Colonic mucosa (tissue), 4 donors: ENCODE data around the gene SART1. TPM values are rescaled to one million over a fixed set of nuclear protein-coding genes. Genes with fewer than 3 reads are reported as not detected.
A peak's percentile ranks its signal among the peaks of the same experiment; 100 is the strongest.
"Not testable (repeated sequence)": the region's sequence is repeated elsewhere in the genome, so short reads cannot be mapped to it uniquely, and the experiment has no call there.

Source experiments
- DNase-seq: peaks from one replicate; pipeline ENCODE4 v3.0.0-alpha.2; 2020
- H3K27ac ChIP-seq: fragments of 200-600 bp; one replicate; pipeline ENCODE4 v1.8.0; 2021
- H3K27me3 ChIP-seq: fragments of 200-600 bp; one replicate; pipeline ENCODE4 v1.8.0; 2021
- H3K36me3 ChIP-seq: fragments of 200-600 bp; one replicate; pipeline ENCODE4 v1.8.0; 2021
- H3K4me1 ChIP-seq: fragments of 200-600 bp; one replicate; pipeline ENCODE4 v1.8.0; 2021; ENCODE audit warnings: mild to moderate bottlenecking
- H3K4me3 ChIP-seq: fragments of 200-600 bp; one replicate; pipeline ENCODE4 v1.8.0; 2021
- H3K9ac ChIP-seq, 2 donors: one replicate each; pipeline ENCODE4 v1.7.0; 2013; ENCODE audit warnings: control low read depth in 2 of 2, low read depth in 2 of 2, low read length in 2 of 2
- H3K9me3 ChIP-seq: fragments of 200-600 bp; one replicate; pipeline ENCODE4 v1.8.0; 2021
- CTCF ChIP-seq: fragments of 200-600 bp; IDR thresholded peaks from one replicate; pipeline ENCODE4 v1.8.0; 2022; ENCODE audit warnings: antibody characterized with exemption, mild to moderate bottlenecking
- intact Hi-C: fragments of 100-400 bp; cut with DNase I; formaldehyde crosslinking; loops from one replicate; pipeline ENCODE4 v1.14.1; 2022
- total RNA-seq, 2 donors: library from RNA; stranded (reverse); fragmentation: NEBNext Ultra II Directional in 1 of 2; extraction: Animal tissue kit (Norgen Biotek cat#: 25700) in 1 of 2; gene quantifications; one replicate each; pipeline ENCODE4 v1.2.1, GENCODE V29; 2021
- donor health status: healthy.
- donor health status: DM: no; HTN: no; CAD: no.
- donor health status: DM: no; HTN: no; CAD: no.

Gene SART1
- total RNA-seq, 2 donors from 2014 or later = 40.0 to 50.9 TPM

- H3K9me3 ChIP-seq = no peaks in the 10 kb centered on the region
- peaks cover 15% of the 10 kb centered on the region for H3K27me3 ChIP-seq
- no peak for DNase-seq
- peaks cover 3% of the 10 kb centered on the region for H3K4me1 ChIP-seq
- no peak overlapping the region for H3K4me3 ChIP-seq
- H3K27ac ChIP-seq = no peak overlapping the region
- intact Hi-C loops = no loop called here
- TF ChIP-seq CTCF = no peak
- H3K9ac ChIP-seq = no peak overlapping the region
- no peaks in the 10 kb centered on the region for H3K36me3 ChIP-seq
Observed at GRCh38 chr11:66008095-66008467, 46.5 kb downstream of the SART1 start.

GRCh38 chr11:66008468-66009101 lies 47.1 kb downstream of the SART1 start:
- Histone ChIP-seq H3K36me3 (no peaks in the 10 kb centered on the region), H3K9me3 (no peaks in the 10 kb centered on the region), H3K27ac (no peak overlapping the region), H3K9ac (no peak overlapping the region), H3K27me3 (peaks cover 17% of the 10 kb centered on the region), H3K4me3 (no peak overlapping the region), H3K4me1 (no peaks in the 10 kb centered on the region)
- DNase-seq = no peak
- intact Hi-C loops = no loop called here
- no peak for TF ChIP-seq CTCF

- H3K27me3 ChIP-seq = peaks cover 17% of the 10 kb centered on the region
- H3K9me3 ChIP-seq, DNase-seq, H3K4me3 ChIP-seq, H3K36me3 ChIP-seq, intact Hi-C loops, H3K9ac ChIP-seq, H3K27ac ChIP-seq, H3K4me1 ChIP-seq: not testable (repeated sequence)
Observed at GRCh38 chr11:66010036-66010435, 48.5 kb downstream of the SART1 start.

GRCh38 chr11:66011239-66011784 lies 49.8 kb downstream of the SART1 start:
- Histone ChIP-seq H3K27me3 (peaks cover 17% of the 10 kb centered on the region), H3K9ac (peak overlapping the region in 1 of 2 donors; percentile 24), H3K36me3 (no peaks in the 10 kb centered on the region), H3K27ac (no peak overlapping the region), H3K4me3 (no peak overlapping the region), H3K4me1 (no peaks in the 10 kb centered on the region), H3K9me3 (no peaks in the 10 kb centered on the region)
- intact Hi-C loops = no loop called here
- no peak for DNase-seq
- no peak for TF ChIP-seq CTCF

- TF ChIP-seq CTCF = no peak
- H3K9me3 ChIP-seq = no peaks in the 10 kb centered on the region
- no peak within 1 kb of the TSS for H3K4me3 ChIP-seq
- H3K27me3 ChIP-seq = peaks cover 17% of the 10 kb centered on the region
- H3K4me1 ChIP-seq = no peaks in the 10 kb centered on the region
- no peak for DNase-seq
- H3K9ac ChIP-seq = peak within 1 kb of the TSS in 1 of 2 donors; percentile 24
- no peak within 1 kb of the TSS for H3K27ac ChIP-seq
- H3K36me3 ChIP-seq = no peaks in the 10 kb centered on the region
- intact Hi-C loops = no loop called here
Observed at GRCh38 chr11:66011785-66012303, 50.3 kb downstream of the SART1 start, which contains the start of gene CST6. Gene CST6, plus strand, starts transcription at chr11:66012008. Its CDS starts 37 bp downstream, at chr11:66012045.

- Histone ChIP-seq H3K4me3 (no peak overlapping the region), H3K36me3 (no peaks in the 10 kb centered on the region), H3K9me3 (no peaks in the 10 kb centered on the region), H3K9ac (no peak overlapping the region), H3K27ac (no peak overlapping the region), H3K27me3 (peaks cover 17% of the 10 kb centered on the region), H3K4me1 (no peaks in the 10 kb centered on the region)
- DNase-seq = no peak
- intact Hi-C loops = no loop called here
- TF ChIP-seq CTCF = no peak
Observed at GRCh38 chr11:66012371-66012945, 50.9 kb downstream of the SART1 start.
